Kasumi-1 (cell line): ENCODE results near the gene VWA5B2.

Experiments used
- DNase-seq, 2 experiments: peaks; one replicate each; lab custom pipeline; 2025; lab: John Stamatoyannopoulos, UW

Gene VWA5B2

DNA sequence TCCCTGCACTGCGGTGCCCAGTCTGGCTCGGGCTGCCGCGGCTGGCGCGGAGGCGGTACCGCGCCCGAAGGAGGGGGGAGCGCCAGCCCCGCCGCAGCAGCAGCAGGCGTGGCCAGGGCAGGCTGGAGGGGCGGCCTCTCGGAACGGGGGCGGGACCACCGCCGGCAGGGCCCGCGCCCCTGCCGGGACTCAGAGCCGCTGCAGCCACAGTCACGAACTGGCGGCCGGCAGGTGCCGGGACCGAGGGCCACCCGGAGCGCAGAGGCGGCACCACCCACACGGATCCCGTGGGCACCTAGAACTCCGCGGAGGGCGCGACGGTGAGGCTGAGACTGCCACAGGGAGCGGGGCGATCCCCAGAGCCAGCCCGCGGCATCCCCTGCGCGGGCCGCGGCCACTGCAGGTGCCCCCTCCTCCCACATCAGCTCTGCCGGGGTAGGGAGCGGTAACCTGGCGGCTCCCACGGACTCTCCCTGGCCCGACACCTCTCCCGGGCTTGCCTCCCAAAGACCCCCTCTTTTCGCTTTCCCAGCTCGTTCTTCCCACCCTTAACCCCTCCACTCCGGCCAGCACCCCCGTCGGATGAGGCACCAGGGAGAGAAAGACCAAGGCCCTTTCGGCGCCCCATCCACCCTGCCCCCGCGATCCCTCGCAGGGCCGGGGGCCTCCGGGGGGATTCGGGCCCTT lies at the start of gene VWA5B2:
Gene VWA5B2, plus strand, starts transcription at position 192 of the 687 bp plus-strand sequence. CDS start 944 bp downstream, outside the sequence.
- peak; percentile 46 to 54 for DNase-seq

DNA sequence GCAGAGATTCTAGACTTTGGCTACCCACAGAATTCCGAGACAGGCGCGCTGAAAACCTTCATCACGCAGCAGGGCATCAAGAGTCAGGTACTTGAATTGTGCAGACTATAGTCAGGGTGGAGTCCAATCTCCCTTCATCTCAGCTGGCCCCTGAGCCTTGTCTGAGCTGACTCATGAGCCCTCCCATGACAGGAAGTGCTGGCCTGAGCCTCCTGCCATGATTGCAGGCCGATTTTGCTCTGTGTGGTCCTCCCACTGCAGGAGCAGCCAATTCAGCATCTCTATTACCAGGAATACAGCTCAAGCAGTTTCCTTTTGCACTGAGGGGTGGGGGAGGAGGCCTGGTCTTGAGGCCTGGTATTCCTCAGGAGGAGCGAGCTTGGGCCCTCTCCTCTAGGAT lies 49.2 kb upstream of the VWA5B2 start:
- no peak for DNase-seq

- DNase-seq: no peak
Measured at GRCh38 chr3:184181596-184181995, 47.8 kb upstream of the VWA5B2 start.

GRCh38 chr3:184183679-184184078 lies 45.7 kb upstream of the VWA5B2 start:
- no peak for DNase-seq

GRCh38 chr3:184184546-184185230 lies 44.7 kb upstream of the VWA5B2 start:
- no peak for DNase-seq

DNA sequence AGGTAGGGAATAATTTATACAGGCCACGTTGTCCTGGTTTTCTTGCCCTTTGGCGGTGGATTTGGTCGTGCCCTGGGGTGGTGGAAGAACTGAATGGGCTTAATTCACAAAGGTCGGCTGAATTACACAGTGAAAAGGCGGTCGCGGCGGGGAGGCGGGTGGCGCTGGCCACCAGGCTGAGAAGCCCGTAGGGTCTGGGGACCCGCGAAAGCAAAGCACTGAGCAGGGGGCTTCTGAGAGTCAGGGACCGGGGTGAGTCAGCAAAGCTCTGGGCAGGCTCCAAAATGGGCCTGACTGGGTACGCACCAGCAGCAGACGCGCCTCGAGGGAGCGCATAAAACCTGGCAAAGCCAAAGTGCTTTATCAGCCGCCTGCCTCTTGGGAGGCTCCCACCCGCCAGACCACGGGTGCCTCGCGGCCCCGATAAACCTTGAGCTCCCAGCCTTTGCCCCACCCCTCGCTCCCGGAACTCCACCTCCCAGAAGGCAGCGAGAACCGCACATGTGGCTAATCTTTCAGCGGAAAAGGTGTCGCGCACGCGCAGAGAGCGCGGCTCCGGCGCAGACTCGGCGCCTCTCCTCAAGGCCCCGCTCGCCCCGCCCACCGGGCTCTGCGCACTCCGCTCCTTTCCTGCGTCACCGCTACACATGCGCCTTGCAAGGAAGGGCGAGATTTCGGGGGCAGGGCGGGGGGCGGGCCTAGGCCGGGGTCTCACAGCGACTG lies 43.8 kb upstream of the VWA5B2 start:
- peak; percentile 97 to 99 for DNase-seq

- DNase-seq: no peak
Measured at GRCh38 chr3:184186184-184186901, 43.0 kb upstream of the VWA5B2 start, which contains the start of gene ABCF3. TSS of gene ABCF3 (plus strand) at chr3:184186199. CDS start at chr3:184186208, 9 bp downstream.

- DNase-seq: peak in 1 of 2 experiments; percentile 10
Measured at GRCh38 chr3:184186902-184187207, 42.5 kb upstream of the VWA5B2 start.

- DNase-seq: no peak
Measured at GRCh38 chr3:184188080-184188479, 41.3 kb upstream of the VWA5B2 start.

- no peak for DNase-seq
Measured at GRCh38 chr3:184189421-184189820, 40.0 kb upstream of the VWA5B2 start.

- DNase-seq: no peak
Measured at GRCh38 chr3:184192889-184193288, 36.5 kb upstream of the VWA5B2 start.

DNA sequence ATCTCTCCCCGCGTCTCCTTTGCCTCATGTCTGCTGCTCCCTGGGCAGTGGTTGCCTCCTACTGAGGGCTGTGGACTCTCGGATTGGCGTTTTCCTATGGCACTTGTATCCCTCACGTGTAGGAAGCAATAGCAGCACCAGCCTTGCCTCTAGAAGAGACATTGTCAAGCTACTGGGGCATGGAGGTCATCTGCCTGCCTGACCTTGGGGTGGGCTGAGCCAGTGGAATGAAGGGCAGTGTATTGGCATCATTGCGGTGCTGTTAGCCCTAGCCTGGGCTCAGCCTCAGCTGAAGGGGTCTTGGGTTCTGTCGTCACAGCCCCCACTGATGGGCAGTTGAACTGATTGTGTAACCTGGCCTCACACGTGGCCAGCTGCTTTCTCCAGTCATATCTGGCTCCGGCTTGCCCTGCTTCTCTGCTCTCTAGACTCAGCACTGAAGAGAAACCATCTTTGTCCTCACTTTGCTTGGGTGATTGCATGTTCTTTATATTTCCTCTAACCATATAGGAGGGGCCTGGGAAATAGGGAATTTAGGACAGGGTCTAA lies 35.3 kb upstream of the VWA5B2 start:
- no peak for DNase-seq

GRCh38 chr3:184196536-184196935 lies 32.8 kb upstream of the VWA5B2 start:
- DNase-seq: no peak

DNA sequence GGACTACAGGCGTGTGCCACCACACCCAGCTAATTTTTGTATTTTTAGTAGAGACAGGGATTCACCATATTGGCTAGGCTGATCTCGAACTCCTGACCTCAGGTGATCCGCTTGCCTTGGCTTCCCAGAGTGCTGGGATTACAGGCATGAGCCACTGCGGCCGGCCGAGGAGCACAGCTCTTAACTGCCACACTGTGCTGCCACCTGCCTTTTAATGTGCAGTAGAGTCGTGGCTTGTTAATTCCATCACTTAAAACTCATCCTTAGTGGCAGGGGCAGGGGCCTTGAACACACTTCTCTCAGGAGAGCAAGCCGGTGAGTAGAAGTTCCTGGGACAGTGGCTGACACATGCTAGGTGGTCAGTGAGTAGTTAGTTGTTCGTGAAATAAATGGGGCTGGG lies 30.9 kb upstream of the VWA5B2 start:
- DNase-seq: no peak

- no peak for DNase-seq
Measured at GRCh38 chr3:184200825-184201224, 28.6 kb upstream of the VWA5B2 start.

DNA sequence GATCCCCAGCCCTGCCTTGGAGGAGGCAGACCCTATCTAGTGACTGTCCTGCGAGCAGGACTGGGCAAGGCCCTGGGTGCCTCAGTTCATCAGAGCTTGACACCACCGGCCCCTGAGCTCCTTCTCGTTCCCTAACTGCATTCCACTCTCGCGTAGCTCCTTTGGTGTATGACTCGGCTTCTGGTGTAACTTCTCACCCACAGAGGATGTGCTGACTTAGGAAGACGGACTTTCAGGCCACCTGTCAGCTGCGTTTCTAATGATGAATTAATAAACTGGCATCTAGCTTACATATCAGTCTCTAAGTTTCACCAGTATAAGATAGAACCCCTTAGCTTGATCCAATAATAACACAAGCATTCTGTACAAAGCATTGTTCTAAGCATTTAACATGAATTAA lies 25.9 kb upstream of the VWA5B2 start:
- no peak for DNase-seq

DNA sequence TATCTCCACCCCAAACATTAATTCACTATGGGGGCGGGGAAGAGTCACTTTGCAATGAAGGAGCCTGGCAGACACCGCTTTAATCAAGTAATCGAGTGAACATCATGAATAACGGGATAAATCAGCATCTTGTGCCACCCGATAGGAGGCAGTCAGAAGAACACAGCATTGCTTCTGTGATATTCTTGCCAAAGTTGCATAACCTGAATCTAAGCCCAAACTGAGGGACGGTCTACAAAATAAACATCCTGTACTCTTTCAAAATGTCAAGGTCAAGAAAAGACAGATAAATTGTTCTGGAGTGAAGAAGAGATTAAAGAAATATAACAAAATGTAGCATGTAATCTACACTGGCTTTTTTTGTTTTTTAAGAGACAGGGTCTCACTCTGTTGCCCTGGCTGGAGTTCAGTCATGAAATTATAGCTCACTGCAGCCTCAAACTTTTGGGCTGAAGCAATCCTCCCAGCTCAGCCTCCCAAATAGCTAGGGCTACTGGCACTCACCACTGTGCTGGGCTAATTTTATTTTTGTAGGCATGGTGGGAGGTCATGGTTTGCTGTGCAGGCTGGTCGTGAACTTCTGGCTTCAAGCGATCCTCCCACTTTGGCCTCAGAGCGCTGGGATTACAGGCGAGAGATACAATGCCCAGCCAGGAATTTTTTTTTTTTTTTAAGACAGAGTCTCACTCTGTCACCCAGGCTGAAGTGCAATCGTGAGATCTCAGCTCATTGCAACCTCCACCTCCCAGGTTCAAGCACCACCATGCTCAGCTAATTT lies 20.1 kb upstream of the VWA5B2 start:
- DNase-seq: no peak

GRCh38 chr3:184211297-184211696 lies 18.1 kb upstream of the VWA5B2 start:
- DNase-seq: no peak

DNA sequence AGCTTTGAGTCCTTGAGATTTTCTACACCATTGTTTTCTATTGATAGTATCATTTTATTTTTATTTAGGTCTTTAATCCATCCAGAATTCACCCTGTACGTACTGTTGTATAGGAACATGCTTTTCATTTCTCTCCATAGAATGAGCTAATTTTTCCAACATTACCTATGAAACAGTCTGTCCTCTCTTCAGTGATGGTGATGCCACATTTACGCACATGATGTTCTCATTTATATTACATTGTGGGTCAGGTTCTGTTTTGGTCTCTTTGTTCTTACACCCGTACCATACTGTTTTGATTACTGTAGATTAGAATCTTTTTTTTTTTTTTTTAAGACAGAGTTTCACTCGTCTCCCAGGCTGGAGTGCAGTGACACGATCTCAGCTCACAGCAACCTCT lies 17.7 kb upstream of the VWA5B2 start:
- DNase-seq: no peak

DNA sequence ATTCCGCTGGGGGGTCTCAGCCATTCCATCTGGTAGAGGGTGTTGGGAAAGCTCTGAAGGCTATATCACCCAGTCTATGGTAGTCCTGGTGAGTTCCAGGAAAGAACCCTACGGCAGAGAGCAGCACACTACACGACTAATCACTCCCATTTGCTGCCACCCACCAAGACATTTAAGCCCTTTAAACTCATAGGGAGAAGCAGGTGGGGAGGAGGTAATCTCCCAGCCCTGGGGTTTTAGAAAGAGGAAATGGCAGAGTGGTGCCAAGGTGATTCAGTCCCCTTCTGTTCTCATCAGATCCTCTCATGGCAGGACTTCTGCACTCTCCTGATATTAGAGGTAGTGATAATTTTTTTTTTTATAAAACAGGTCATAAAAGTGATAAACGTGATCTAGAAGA lies 10.6 kb upstream of the VWA5B2 start:
- no peak for DNase-seq

DNA sequence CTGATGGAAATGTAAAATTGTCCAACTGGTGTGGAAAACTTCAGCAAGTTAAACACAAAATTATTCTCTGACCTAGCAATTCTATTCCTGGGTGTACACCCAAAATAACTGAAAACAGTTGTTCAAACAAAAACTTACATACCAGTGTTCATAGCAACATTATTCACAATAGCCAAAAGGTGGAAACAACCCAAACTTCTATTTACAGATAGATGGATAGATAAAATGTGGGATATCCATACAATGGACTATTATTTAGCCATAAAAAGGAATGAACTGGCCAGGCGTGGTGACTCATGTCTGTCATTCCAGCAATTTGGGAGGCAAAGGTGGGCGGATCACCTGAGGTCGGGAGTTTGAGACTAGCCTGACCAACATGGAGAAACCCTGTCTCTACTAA lies 6.9 kb upstream of the VWA5B2 start:
- no peak for DNase-seq
